ENCODE measurements around the gene RIC3.

- TF ChIP-seq EZH2phosphoT487 (conservative IDR thresholded peaks at IDR 0.05; ENCODE audit: low read length) (no peak), CTCF (IDR thresholded peaks at IDR 0.05; ENCODE audit: insufficient read depth, low read length, poor library complexity, severe bottlenecking) (no peak)
Observed at GRCh38 chr11:8194956-8195355, 26.1 kb upstream of the RIC3 start.
